Hematopoietic multipotent progenitor cell treated with erythropoietin and hydrocortisone succinate and interleukin-3 and kit ligand, for 6 days (in vitro differentiated cells): ENCODE measurements around the gene SEMA5B.
A peak's percentile ranks its signal among the peaks of the same experiment; 100 is the strongest.

Source experiments
- DNase-seq: peaks from one replicate; pipeline ENCODE4 v3.0.0-alpha.2; 2015

SEMA5B gene

DNA sequence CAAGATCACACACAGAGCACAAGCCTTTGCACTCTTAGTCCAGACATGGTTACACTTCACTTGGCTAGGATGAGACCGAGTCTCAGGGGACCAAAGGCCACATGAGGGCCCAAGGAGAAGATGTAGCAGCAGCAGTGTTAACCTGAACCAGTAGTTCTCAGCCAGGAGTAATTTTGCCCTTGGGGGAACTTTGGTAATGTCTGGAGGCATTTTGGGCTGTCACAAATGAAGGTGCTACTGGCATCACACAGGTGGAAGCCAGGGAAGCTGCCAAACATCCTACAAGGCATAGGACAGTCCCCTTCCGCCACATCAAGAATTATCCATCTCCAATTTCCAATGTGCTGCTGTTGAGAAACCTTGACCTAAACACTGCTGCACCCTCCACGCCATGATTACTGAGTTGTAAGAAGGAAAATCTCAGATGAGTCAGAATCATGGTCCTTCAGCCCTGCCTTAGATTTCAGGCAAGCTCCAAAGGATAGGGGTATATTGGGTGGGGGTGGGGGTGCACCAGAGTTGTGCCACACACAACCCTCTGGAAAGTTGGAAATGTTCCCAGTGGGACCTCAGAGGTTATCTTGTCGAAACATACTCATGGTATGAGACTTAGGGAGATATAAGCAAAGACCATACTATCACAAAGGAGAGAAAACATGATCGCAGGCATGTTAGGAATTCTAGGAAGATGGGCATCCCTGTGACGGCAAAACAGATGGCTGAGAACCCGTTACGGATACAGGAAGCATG lies 36.2 kb downstream of the SEMA5B start:
- no peak for DNase-seq

- no peak for DNase-seq
These were observed 37.5 kb downstream of the SEMA5B start for GRCh38 chr3:122989856-122990575.

- DNase-seq = peak; percentile 14
These were observed 39.1 kb downstream of the SEMA5B start for GRCh38 chr3:122988508-122988907.

DNA sequence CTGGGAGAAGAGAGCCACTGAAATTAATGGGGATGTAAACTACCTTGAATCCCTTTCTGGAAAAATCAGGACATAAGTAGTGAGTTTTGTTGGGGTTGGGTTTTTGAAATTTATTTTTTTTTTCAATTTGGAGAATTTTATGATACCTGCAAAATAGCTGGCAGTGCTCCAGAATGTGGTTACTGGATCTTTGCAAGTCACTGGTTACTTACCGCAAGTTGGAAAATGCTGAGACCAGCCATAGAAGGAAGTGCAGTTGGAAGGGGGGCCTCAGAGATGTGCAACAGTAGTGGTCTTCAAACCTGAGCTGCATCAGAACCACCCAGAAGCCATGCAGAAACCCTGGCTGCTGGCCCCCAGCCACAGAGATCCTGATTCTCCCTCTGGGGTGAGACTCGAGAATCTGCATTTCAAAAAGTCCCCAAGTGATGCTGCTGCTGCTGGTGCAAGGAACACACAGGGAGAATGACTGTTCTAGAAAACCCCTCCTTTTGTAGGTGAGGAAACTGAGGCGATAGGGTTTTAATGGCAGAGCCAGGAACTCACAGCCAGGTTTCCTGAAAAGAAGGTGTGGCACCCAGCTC lies 39.7 kb downstream of the SEMA5B start:
- DNase-seq = peak; percentile 46

DNA sequence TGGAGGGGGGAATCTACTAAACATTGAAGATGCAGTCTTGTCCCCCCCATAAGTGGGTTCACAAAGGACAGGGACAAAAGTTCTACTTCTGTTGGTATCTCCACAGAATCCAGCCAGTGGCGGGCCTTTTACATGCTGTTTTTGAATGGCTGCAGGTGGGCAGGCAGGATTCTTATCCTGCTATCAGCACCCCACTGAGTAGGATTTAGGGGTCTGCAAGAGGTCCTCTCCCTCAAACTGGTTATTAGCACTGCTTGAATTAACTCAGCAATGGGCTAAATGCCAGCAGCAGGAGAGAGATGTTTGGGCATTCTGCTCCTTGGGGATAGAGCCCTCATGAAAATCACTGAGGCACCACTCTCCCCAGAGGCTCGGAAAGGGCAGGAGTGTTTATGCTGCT lies 40.3 kb downstream of the SEMA5B start:
- no peak for DNase-seq

- no peak for DNase-seq
These were observed 40.8 kb downstream of the SEMA5B start for GRCh38 chr3:122986693-122987179.

- DNase-seq = no peak
These were observed 42.0 kb downstream of the SEMA5B start for GRCh38 chr3:122985539-122985938.

- DNase-seq = no peak
These were observed 42.9 kb downstream of the SEMA5B start for GRCh38 chr3:122984650-122985049.

DNA sequence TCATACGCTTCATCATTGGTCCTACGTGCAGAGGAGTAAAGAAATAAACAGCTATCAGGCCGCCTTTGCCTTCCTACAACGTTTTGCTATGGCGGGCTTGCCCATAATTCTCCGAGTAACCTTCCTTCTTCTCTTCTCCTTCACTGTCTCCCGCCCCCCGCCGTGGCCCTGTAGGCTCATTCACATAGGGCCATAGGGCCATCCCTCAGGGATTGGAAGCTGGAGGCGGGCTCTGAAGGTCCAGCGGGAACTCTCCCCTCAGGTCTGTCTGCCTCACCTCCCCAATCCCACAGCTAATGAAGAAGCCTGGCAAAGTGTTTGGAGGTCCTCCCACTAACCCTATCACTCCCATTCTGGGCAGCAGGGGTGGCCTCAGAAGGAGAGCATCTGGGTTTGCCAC lies 43.6 kb downstream of the SEMA5B start:
- no peak for DNase-seq

DNA sequence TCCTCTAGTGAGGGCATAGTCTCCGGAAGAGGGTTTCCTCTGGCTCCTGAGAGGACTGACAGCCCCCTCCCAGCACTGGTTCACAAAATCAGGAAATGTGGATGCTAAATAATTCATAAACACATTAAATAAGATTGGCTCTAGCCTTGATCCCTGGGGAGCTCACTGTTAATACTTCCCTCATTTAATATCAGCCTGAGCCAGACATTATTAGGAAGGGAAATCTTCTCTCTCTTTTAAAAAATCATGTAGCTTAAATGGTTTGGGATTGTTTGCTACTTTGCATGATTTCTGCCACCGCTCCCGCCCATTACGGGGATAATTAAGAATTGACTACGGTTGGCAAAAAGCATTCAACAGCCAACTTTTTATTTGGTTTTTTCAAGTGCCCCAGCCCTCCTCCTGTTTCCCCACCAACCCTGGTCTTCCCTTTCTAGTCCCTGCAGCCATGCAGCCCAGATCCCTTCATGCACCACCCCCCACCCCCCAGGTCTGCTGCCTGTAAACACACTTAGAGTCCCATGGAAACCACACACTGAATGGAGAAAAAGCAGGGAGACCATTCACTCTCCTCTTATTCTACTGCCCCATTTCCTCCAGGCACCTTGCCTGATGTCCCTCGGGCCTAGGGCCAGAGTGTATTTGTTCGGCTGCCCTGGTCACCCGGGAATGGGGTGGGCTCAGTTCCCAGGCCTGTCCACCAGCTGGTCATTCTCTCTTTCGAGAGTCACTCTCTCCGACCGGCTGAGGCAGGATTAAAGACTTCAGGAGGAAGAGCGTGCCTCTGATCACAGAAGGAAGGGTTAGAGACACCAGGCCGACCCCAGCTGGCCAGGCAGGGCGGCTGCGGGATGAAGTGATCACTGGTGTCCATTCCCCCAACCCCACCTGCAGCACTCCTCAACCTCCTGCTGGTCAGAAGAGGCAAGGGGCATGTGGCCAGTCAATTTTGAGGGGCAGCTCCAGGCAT lies 45.1 kb downstream of the SEMA5B start:
- DNase-seq = no peak

- no peak for DNase-seq
These were observed 48.4 kb downstream of the SEMA5B start for GRCh38 chr3:122979211-122979610.

GRCh38 chr3:122978569-122978968 lies 49.0 kb downstream of the SEMA5B start:
- DNase-seq = no peak

- peak; percentile 16 for DNase-seq
These were observed 49.7 kb downstream of the SEMA5B start for GRCh38 chr3:122977746-122978466.

GRCh38 chr3:122975924-122976293 lies 51.7 kb downstream of the SEMA5B start:
- DNase-seq = peak; percentile 26

- peak; percentile 71 for DNase-seq
These were observed 52.2 kb downstream of the SEMA5B start for GRCh38 chr3:122975163-122975923.

DNA sequence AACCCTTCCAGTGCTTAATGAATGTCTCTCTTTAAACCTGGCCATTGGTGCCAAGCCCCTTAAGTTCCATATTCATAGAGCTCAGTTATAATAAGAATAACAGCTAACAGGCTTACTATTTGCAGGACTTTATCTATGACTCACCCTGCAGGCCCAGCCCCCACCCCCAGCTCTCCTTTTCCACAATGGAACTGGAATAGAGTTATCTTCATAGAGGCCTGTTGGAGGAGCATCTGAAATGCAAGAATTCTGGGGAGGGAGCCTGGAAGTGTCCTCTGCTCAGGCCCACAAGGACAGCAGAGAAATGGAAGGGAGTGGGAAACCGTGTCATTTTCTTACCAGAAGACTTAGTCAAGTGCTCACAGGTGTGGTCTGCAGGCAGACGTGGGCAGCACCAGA lies 52.8 kb downstream of the SEMA5B start:
- peak; percentile 21 for DNase-seq

GRCh38 chr3:122973893-122974615 lies 53.5 kb downstream of the SEMA5B start:
- no peak for DNase-seq

GRCh38 chr3:122972141-122972540 lies 55.4 kb downstream of the SEMA5B start:
- DNase-seq = no peak

- DNase-seq = no peak
These were observed 57.7 kb downstream of the SEMA5B start for GRCh38 chr3:122969585-122970469.
